Endothelial cell of umbilical vein (primary cell): ENCODE measurements around the gene SELENOF. TPM values are rescaled to one million over a fixed set of nuclear protein-coding genes. Genes with fewer than 3 reads are reported as not detected.

Experiments used
- BruUV-seq: library from RNA; stranded (reverse); fragments of 400-500 nt; replicated peaks from 2 replicates; lab custom pipeline; 2021; lab: Mats Ljungman, UMichigan
- CTCF ChIA-PET: fragments of 300-600, 350-600 bp; sonication (Branson Sonifier 250); formaldehyde crosslinking; loops from one replicate; lab custom pipeline; 2021; ENCODE audit warnings: antibody characterized with exemption, inconsistent platforms; lab: Charles Lee
- POLR2A ChIA-PET: fragments of 300-600, 350-600 bp; sonication (Branson Sonifier 250); formaldehyde crosslinking; loops from one replicate; lab custom pipeline; 2021; ENCODE audit warnings: antibody characterized with exemption, inconsistent platforms; lab: Charles Lee
- DNase-seq: peaks from one replicate; pipeline ENCODE4 v3.0.0-alpha.2; 2011; ENCODE audit warnings: low read depth, low spot score
- FAIRE-seq: peaks from 2 replicates; lab custom pipeline; 2011; peaks lifted over from hg19 to GRCh38; lab: Jason Lieb, UNC
- H2AFZ ChIP-seq: 2 replicates; pipeline ENCODE4 v1.6.0; 2012; ENCODE audit warnings: low read depth, low read length, control low read depth, inconsistent platforms
- H3K27ac ChIP-seq: 2 replicates; pipeline ENCODE4 v1.5.1; 2011; ENCODE audit warnings: low read depth, mild to moderate bottlenecking, control low read depth, low read length, moderate library complexity; ENCODE audit not compliant: insufficient read depth
- H3K27me3 ChIP-seq, 2 experiments: 2 replicates each; pipeline versions ENCODE4 v1.6.0 to v1.6.1; 2011; ENCODE audit warnings: low read length in 2 of 2, mixed read lengths in 1 of 2; ENCODE audit not compliant: control insufficient read depth in 2 of 2, insufficient read depth in 2 of 2
- H3K36me3 ChIP-seq, 2 experiments: 2 replicates in 1 of 2; 3 replicates in 1 of 2; pipeline ENCODE4 v1.5.1; 2011; ENCODE audit warnings: low read length in 2 of 2, mild to moderate bottlenecking in 1 of 2, moderate library complexity in 1 of 2; ENCODE audit not compliant: control insufficient read depth in 2 of 2, insufficient read depth in 2 of 2; ENCODE audit errors: extremely low read depth in 1 of 2
- H3K4me1 ChIP-seq: 3 replicates; pipeline ENCODE4 v1.5.1; 2011; ENCODE audit warnings: mild to moderate bottlenecking, low read length; ENCODE audit not compliant: control insufficient read depth, insufficient read depth; ENCODE audit errors: extremely low read depth
- H3K4me2 ChIP-seq: 2 replicates; pipeline ENCODE4 v1.6.1; 2011; ENCODE audit warnings: low read length, control low read depth, mixed read lengths; ENCODE audit not compliant: insufficient read depth
- H3K4me3 ChIP-seq, 3 experiments: fragments of 200-600 bp in 1 of 3; sonication (generic), shearing (Covaris generic) in 1 of 3; replicated peaks in 1 of 3; 2 replicates each; pipeline ENCODE4 v1.5.1; 2011 to 2016; ENCODE audit warnings: control low read depth in 3 of 3, low read length in 3 of 3, mild to moderate bottlenecking in 2 of 3, inconsistent platforms in 1 of 3, low read depth in 1 of 3, moderate library complexity in 1 of 3; ENCODE audit not compliant: insufficient read depth in 1 of 3
- H3K79me2 ChIP-seq: 2 replicates; pipeline ENCODE4 v1.6.0; 2012; ENCODE audit warnings: low read length, inconsistent platforms; ENCODE audit not compliant: control insufficient read depth, insufficient read depth
- H3K9ac ChIP-seq: replicated peaks from 2 replicates; pipeline ENCODE3; 2011; ENCODE audit warnings: low read length, control low read depth; ENCODE audit not compliant: insufficient read depth; ENCODE audit errors: extremely low read depth
- H3K9me1 ChIP-seq: replicated peaks from 3 replicates; pipeline ENCODE4 v1.6.0; 2011; ENCODE audit warnings: mild to moderate bottlenecking, low read length; ENCODE audit not compliant: control insufficient read depth, insufficient read depth; ENCODE audit errors: extremely low read depth
- H3K9me3 ChIP-seq: replicated peaks from 2 replicates; pipeline ENCODE4 v1.5.1; 2012; ENCODE audit warnings: low read length, inconsistent platforms; ENCODE audit not compliant: control insufficient read depth, insufficient read depth
- H4K20me1 ChIP-seq: replicated peaks from 2 replicates; pipeline ENCODE3; 2011; ENCODE audit warnings: mild to moderate bottlenecking, low read length; ENCODE audit not compliant: control insufficient read depth, insufficient read depth; ENCODE audit errors: extremely low read depth
- EZH2 ChIP-seq: IDR thresholded peaks from 2 replicates; pipeline ENCODE4 v1.6.1; 2012; ENCODE audit warnings: borderline replicate concordance, low read depth, mild to moderate bottlenecking, moderate library complexity, low read length, inconsistent platforms; ENCODE audit not compliant: severe bottlenecking
- JUN ChIP-seq: IDR thresholded peaks from 2 replicates; pipeline ENCODE4 v1.6.1; 2011; ENCODE audit warnings: borderline replicate concordance, low read depth; ENCODE audit not compliant: insufficient read length, insufficient read depth
- POLR2AphosphoS5 ChIP-seq: IDR thresholded peaks from 2 replicates; pipeline ENCODE4 v1.6.1; 2012; ENCODE audit warnings: low read depth, mild to moderate bottlenecking, control low read depth, low read length, moderate library complexity; ENCODE audit not compliant: insufficient read depth
- dilution Hi-C: fragments of 300-500 bp; cut with MboI; formaldehyde crosslinking; loops from one replicate; pipeline ENCODE4 v1.15.0; 2019; ENCODE audit warnings: low sequenced_read_pairs; ENCODE audit not compliant: extremely low pct_ligation_motif_present
- intact Hi-C: fragments of 100-400 bp; cut with micrococcal nuclease; formaldehyde crosslinking; loops from one replicate; pipeline ENCODE4 v1.10.0; 2022
- polyA plus RNA-seq, 4 experiments: library from polyadenylated mRNA; depleted of rRNA in 3 of 4; stranded (reverse) in 3 of 4; unstranded in 1 of 4; fragments of >200 nt; gene quantifications; 2 replicates each; pipeline versions ENCODE4 v1.2.1 to v1.2.3, GENCODE V29; 2011 to 2012; ENCODE audit warnings: missing spikeins in 1 of 4
- total RNA-seq: library from RNA; stranded (reverse); gene quantifications from 2 replicates; pipeline ENCODE4 v1.2.3, GENCODE V29; 2021
- TF ChIP-seq, protein P1 (sequence below): IDR thresholded peaks from 2 replicates; pipeline ENCODE4 v1.6.1; 2011; ENCODE audit not compliant: insufficient read depth, insufficient read length
- TF ChIP-seq, protein P2 (sequence below), 2 donors: IDR thresholded peaks; 1 replicate in 1 of 2; 2 replicates in 1 of 2; pipeline ENCODE4 v1.5.1; 2011; ENCODE audit warnings: low read length in 2 of 2, mild to moderate bottlenecking in 2 of 2, moderate library complexity in 2 of 2, control low read depth in 1 of 2, inconsistent platforms in 1 of 2, low read depth in 1 of 2; ENCODE audit not compliant: insufficient read depth in 1 of 2; ENCODE audit errors: extremely low read depth in 1 of 2

The SELENOF gene
- total and polyA plus RNA-seq, 2 donors (not counting 3 experiments of a cell fraction or from before 2014, with no cell fraction given) = 102 to 202 TPM

DNA sequence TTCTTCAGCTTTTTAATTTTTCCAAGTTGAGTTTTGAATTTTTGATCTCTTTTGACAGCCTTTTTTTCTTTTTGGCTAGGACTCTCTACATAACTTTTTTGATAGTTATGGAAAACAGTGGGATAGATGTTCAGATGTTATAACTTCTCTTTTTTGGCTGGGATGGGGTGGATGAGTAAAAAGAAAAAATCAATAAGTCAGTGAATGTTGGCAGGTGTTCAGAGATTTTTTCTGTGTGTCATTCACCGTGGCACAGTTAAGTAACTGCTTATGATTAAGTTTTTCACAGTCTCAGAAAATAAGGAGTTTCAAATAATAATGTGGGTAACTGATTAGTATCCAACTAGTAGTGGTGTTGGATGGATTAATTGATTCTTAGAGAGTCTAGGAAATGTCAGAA is 24.5 kb upstream of the SELENOF start:
- BruUV-seq = no TSS peak
- no peak for DNase-seq
- Histone ChIP-seq H3K9me1 (no peaks in the 10 kb centered on the region), H2AFZ (no peak overlapping the region), H3K4me2 (no peak overlapping the region), H4K20me1 (no peaks in the 10 kb centered on the region), H3K27ac (no peak overlapping the region), H3K4me3 (no peak overlapping the region), H3K9me3 (no peaks in the 10 kb centered on the region), H3K36me3 (no peaks in the 10 kb centered on the region), H3K9ac (no peak overlapping the region), H3K27me3 (no peaks in the 10 kb centered on the region), H3K4me1 (peaks cover 7% of the 10 kb centered on the region), H3K79me2 (peaks cover 17% of the 10 kb centered on the region)
- TF ChIP-seq EZH2 = no peak
- dilution Hi-C loops (no loop called here), intact Hi-C loops (no loop called here)
- ChIA-PET CTCF (interaction anchor here (1.1 to 1.6 kb wide), 2 partner anchors 23 to 96 kb away, joined by 3 to 14 read pairs; partner anchors contain the start of genes HS2ST1 and SELENOF), POLR2A (interaction anchor here (1.4 kb wide), 1 partner anchor 24 kb away, joined by 3 read pairs; the partner anchor contains the start of genes HS2ST1 and SELENOF)
- no peak for FAIRE-seq

DNA sequence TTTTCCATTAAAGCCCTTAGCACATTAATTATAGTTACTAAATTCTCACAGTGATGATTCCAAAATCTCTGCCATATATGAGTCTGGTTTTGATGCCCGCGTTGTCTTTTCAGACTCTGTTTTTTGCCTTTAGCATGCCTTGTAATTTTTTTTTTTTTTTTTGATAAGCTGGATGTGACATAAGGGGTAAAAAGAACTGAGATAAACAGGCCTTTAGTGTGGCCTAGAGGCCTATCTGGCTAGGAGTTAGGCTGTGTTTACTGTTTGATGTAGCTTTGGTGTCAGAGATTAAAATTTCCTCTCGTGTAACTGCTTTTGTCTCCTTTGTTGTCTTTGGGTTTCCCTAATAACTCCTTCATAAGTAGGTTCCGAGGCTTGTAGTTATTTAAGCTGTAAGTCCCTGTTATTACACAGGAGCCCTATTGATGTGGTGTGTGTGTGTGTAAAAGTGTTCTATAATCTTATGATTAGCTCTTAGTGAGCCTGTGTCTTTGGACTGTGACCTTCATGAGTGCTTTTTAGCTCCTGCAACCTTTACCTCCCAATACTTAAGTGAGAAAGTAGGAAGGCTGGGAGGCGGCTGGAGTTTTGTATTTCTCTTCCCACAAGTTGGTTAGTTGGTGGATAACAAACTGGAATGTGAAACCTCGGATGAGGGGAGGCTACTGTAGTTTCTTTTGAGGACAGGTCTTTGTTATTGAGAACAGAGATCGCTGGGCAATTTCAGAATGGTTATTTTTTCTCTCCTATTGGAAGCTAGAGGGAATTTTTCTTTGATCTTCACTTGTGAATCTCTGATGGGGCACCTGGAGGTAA is 19.8 kb upstream of the SELENOF start:
- Histone ChIP-seq H3K9me1 (no peaks in the 10 kb centered on the region), H3K27ac (no peak overlapping the region), H3K4me2 (no peak overlapping the region), H3K79me2 (peaks cover 20% of the 10 kb centered on the region), H4K20me1 (no peaks in the 10 kb centered on the region), H3K4me3 (no peak overlapping the region), H3K27me3 (no peaks in the 10 kb centered on the region), H3K9ac (no peak overlapping the region), H2AFZ (no peak overlapping the region), H3K4me1 (peaks cover 7% of the 10 kb centered on the region), H3K9me3 (no peaks in the 10 kb centered on the region), H3K36me3 (no peaks in the 10 kb centered on the region)
- intact Hi-C loops (no loop called here), dilution Hi-C loops (no loop called here)
- POLR2A ChIA-PET = no interaction called here
- no peak for FAIRE-seq
- TF ChIP-seq, protein P1, sequence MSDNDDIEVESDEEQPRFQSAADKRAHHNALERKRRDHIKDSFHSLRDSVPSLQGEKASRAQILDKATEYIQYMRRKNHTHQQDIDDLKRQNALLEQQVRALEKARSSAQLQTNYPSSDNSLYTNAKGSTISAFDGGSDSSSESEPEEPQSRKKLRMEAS = no peak
- TF ChIP-seq, protein P2, sequence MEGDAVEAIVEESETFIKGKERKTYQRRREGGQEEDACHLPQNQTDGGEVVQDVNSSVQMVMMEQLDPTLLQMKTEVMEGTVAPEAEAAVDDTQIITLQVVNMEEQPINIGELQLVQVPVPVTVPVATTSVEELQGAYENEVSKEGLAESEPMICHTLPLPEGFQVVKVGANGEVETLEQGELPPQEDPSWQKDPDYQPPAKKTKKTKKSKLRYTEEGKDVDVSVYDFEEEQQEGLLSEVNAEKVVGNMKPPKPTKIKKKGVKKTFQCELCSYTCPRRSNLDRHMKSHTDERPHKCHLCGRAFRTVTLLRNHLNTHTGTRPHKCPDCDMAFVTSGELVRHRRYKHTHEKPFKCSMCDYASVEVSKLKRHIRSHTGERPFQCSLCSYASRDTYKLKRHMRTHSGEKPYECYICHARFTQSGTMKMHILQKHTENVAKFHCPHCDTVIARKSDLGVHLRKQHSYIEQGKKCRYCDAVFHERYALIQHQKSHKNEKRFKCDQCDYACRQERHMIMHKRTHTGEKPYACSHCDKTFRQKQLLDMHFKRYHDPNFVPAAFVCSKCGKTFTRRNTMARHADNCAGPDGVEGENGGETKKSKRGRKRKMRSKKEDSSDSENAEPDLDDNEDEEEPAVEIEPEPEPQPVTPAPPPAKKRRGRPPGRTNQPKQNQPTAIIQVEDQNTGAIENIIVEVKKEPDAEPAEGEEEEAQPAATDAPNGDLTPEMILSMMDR (IDR thresholded peaks at IDR 0.05; ENCODE audit: extremely low read depth in 1 of 2, insufficient read depth in 1 of 2, low read depth in 1 of 2, low read length in 2 of 2) = no peak
- TF ChIP-seq JUN = no peak
- TF ChIP-seq POLR2AphosphoS5 = no peak
- CTCF ChIA-PET = interaction anchor here (0.6 to 1.4 kb wide), 5 partner anchors 14 to 100 kb away, joined by 3 to 6 read pairs (median 5); no protein-coding TSS in a partner anchor
- peak; percentile 6 for DNase-seq
- BruUV-seq = no TSS peak
